T-helper 1 cell treated with Interleukin-12 subunit alpha and Interleukin-12 subunit beta and Interleukin-4 antibody, amounts not matched to agents 30 μg/mL and 1 μg/mL, for 36 hours (primary cell): ENCODE results near the gene EXOC2.
"Not testable (repeated sequence)": the region's sequence is repeated elsewhere in the genome, so short reads cannot be mapped to it uniquely, and the experiment has no call there.

Experiments used
- H3K27ac Mint-ChIP-seq: one replicate; pipeline ENCODE4 v1.8.0; 2021; ENCODE audit warnings: mild to moderate bottlenecking, mixed read lengths
- H3K27me3 Mint-ChIP-seq: one replicate; pipeline ENCODE4 v1.8.0; 2021; ENCODE audit warnings: low read depth, mixed read lengths
- H3K36me3 Mint-ChIP-seq: one replicate; pipeline ENCODE4 v1.8.0; 2021; ENCODE audit warnings: low read depth, mixed read lengths
- H3K4me1 Mint-ChIP-seq: one replicate; pipeline ENCODE4 v1.8.0; 2021; ENCODE audit warnings: low read depth, mixed read lengths
- H3K4me3 Mint-ChIP-seq: one replicate; pipeline ENCODE4 v1.8.0; 2021; ENCODE audit warnings: mild to moderate bottlenecking, moderate library complexity, mixed read lengths
- H3K9me3 Mint-ChIP-seq: one replicate; pipeline ENCODE4 v1.8.0; 2021; ENCODE audit warnings: mixed read lengths

The EXOC2 gene

DNA sequence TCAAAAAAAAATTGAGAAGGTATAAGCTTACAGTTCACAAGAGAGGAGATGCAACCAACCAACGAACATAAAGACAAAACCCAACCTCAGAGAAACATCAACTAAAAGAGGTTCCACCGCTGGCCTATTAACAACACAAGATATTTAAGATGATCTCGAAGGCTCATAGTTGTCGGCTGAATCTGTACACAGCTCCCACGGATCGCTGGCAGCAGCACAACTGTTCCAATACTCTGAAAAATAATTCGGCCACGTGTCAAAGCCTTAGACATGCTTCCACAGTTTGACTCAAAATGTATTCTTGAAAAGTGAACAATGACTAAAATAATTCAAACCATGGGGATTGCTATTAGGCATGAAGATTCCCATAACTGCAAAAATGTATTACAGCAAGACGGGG is 13.7 kb downstream of the EXOC2 start:
- H3K4me1 Mint-ChIP-seq = peaks cover 34% of the 10 kb centered on the region
- H3K27me3 Mint-ChIP-seq = no peaks in the 10 kb centered on the region
- no peak overlapping the region for H3K4me3 Mint-ChIP-seq
- peaks cover 16% of the 10 kb centered on the region for H3K36me3 Mint-ChIP-seq
- H3K27ac Mint-ChIP-seq = no peak overlapping the region
- no peaks in the 10 kb centered on the region for H3K9me3 Mint-ChIP-seq

DNA sequence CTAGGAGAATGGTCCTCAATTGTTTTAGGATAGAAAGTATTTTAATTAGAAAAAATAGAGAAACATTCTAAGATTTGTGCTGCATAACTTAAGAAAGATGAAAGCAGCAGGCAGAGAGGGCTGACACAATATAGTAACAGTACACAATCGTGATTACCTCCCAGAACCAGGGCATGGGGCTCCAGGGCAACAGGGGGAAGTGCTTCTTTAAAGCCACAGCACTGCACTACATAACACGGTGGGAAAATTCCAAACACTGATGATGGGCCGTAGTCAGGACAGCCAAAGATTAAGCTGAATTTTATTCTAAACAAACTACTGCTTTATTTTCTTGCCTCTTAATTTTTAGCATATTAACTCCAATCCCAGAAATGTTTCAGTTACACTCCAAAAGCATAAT is 14.4 kb downstream of the EXOC2 start:
- peaks cover 26% of the 10 kb centered on the region for H3K4me1 Mint-ChIP-seq
- no peak overlapping the region for H3K27ac Mint-ChIP-seq

DNA sequence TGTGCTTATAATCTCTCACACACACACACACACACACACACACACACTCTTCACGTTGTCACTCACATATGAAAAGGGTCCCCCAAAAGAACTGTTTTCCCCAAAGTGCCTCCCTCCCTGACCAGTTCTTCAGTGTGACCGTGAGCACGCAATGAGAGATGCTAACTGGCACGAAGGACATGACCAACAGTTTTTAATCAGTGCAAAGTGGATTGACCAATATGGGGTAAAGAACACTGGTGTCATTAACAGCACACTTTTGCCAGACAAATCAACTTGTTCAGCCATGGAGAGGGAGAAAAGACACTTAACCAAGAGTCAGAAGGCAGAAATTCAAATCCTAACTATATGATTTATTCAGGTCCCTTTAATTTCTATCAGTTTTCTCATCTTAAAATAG is 15.0 kb downstream of the EXOC2 start:
- no peak overlapping the region for H3K27ac Mint-ChIP-seq
- no peaks in the 10 kb centered on the region for H3K9me3 Mint-ChIP-seq
- no peak overlapping the region for H3K4me3 Mint-ChIP-seq
- peaks cover 16% of the 10 kb centered on the region for H3K36me3 Mint-ChIP-seq
- H3K4me1 Mint-ChIP-seq = peaks cover 23% of the 10 kb centered on the region
- H3K27me3 Mint-ChIP-seq = no peaks in the 10 kb centered on the region

More for the DNA sequence above, 14.4 kb downstream of the EXOC2 start:
- H3K36me3 Mint-ChIP-seq = peaks cover 16% of the 10 kb centered on the region
- no peaks in the 10 kb centered on the region for H3K9me3 Mint-ChIP-seq
- no peaks in the 10 kb centered on the region for H3K27me3 Mint-ChIP-seq
- no peak overlapping the region for H3K4me3 Mint-ChIP-seq

DNA sequence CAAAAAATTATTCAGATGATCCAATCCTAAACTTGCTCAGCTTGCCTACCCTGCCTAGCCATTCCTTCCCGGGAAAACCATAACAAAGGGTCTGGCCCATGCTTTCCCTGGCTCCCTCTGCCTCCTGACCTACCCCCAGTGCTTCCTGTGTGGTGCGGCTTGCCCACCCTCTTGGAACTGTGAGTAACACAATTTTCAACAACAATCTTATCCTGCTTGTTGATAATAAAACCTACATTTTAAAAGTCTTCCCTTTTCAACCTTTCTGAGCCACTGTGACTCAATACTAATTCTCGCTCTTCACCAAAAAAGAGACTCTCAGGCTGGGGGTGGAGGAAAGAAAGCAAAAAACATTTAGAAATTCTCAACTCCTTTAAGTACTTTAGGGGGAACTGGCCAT is 18.0 kb downstream of the EXOC2 start:
- peaks cover 12% of the 10 kb centered on the region for H3K4me1 Mint-ChIP-seq
- H3K27me3 Mint-ChIP-seq = no peaks in the 10 kb centered on the region
- no peak overlapping the region for H3K4me3 Mint-ChIP-seq
- peaks cover 17% of the 10 kb centered on the region for H3K36me3 Mint-ChIP-seq
- H3K27ac Mint-ChIP-seq = no peak overlapping the region
- H3K9me3 Mint-ChIP-seq = peaks cover 6% of the 10 kb centered on the region

DNA sequence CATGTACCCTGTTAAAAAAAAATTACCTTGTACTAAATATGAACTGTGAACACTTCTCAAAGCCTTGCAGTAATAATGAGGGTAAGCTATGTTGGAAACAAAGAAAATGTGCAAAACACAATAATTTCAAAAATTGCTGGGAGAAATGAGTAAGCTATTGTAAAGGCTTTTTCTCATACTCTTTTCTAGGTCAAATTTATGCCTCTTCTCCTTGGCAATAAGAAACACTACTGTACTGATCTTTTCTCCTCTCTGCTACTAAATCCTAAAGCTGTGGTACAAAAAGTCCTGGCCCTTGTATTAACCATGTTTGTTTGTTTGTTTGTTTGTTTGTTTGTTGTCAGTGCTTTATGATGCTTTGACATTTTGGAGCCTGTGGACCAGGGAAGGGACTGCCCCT is 18.5 kb downstream of the EXOC2 start:
- H3K36me3 Mint-ChIP-seq = peaks cover 16% of the 10 kb centered on the region
- peaks cover 10% of the 10 kb centered on the region for H3K4me1 Mint-ChIP-seq
- no peak overlapping the region for H3K4me3 Mint-ChIP-seq
- no peak overlapping the region for H3K27ac Mint-ChIP-seq
- no peaks in the 10 kb centered on the region for H3K27me3 Mint-ChIP-seq
- peaks cover 6% of the 10 kb centered on the region for H3K9me3 Mint-ChIP-seq

DNA sequence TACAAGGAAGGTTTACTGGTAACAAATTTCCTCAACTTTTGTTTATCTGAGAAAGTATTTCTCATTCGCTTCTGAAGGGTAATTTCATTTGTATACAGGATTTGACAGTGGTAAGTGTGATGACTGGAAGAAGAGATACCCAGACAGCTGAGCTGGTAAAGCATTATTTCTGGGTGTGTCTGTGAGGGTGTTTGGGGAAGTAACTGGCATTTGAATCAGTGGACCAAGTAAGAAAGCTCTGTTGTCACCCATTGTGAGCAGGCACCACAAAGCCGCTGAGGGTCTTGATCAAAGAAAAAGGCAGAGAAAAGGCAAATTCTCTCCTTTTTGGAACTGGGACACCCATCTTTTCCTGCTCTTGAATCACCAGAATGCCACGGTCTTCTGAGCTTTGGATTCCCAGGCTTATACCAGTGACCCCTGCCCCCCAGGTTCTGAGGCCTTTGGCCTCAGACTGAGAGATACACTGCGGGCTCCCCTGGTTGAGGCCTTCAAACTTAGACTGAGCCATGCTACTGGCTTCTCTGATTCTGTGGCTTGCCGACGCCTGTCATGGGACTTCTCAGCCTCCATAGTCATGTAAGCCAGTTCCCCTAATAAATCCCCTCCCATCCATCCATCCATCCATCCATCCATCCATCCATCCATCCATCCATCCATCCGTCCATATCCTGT is 25.5 kb downstream of the EXOC2 start:
- Mint-ChIP-seq H3K4me3 (no peak overlapping the region), H3K9me3 (peaks cover 13% of the 10 kb centered on the region), H3K27me3 (no peaks in the 10 kb centered on the region), H3K36me3 (peaks cover 17% of the 10 kb centered on the region), H3K4me1 (peaks cover 13% of the 10 kb centered on the region), H3K27ac (no peak overlapping the region)

DNA sequence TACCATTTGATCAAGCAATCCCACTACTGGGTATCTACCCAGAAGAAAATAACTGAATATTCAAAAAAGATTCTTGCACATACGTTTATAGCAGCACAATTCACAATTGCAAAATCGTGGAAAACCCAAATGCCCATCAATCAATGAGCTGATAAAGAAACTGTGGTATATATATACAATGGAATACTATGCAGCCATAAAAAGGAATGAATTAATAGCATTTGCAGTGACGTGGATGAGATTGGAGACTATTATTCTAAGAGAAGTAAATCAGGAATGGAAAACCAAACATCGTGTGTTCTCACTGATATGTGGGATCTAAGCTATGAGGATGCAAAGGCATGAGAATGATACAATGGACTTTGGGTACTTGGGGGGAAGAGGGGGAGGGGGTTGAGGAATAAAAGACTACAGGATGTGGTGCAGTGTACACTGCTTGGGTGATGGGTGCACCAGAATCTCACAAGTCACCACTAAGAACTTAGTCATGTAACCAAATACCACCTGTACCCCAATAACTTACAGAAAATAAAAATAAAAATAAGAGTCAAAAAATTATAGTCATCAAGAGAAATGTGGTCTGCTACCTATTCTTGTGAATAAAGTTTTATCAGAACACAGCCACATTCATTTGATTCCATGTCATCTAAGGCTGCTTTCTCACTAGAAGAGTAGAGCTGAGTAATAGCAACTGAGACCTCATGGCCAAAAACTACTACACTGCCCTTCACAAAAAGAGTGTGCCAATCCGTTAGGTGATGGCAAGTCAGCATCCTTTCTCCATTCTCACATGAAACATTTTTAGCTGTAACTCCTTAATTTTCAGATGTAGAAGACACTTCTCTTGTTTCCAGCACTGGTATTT is 27.3 kb downstream of the EXOC2 start:
- H3K4me3 Mint-ChIP-seq = no peak overlapping the region
- peaks cover 11% of the 10 kb centered on the region for H3K36me3 Mint-ChIP-seq
- H3K27ac Mint-ChIP-seq = no peak overlapping the region
- H3K9me3 Mint-ChIP-seq = peaks cover 7% of the 10 kb centered on the region
- no peaks in the 10 kb centered on the region for H3K27me3 Mint-ChIP-seq
- H3K4me1 Mint-ChIP-seq = peaks cover 25% of the 10 kb centered on the region

DNA sequence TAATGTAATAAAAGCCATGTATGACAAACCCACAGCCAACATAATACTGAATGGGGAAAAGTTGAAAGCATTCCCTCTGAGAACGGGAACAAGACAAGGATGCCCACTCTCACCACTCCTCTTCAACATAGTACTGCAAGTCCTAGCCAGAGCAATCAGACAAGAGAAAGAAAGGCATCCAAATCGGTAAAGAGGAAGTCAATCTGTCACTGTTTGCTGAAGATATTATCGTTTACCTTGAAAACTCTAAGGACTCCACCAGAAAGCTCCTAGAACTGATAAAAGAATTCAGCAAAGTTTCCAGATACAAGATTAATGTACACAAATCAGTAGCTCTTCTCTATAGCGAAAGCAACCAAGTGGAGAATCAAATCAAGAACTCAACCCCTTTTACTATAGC is 29.2 kb downstream of the EXOC2 start:
- Mint-ChIP-seq H3K36me3 (peaks cover 13% of the 10 kb centered on the region), H3K4me1 (peaks cover 36% of the 10 kb centered on the region)
- H3K9me3 Mint-ChIP-seq, H3K4me3 Mint-ChIP-seq, H3K27ac Mint-ChIP-seq, H3K27me3 Mint-ChIP-seq: not testable (repeated sequence)

DNA sequence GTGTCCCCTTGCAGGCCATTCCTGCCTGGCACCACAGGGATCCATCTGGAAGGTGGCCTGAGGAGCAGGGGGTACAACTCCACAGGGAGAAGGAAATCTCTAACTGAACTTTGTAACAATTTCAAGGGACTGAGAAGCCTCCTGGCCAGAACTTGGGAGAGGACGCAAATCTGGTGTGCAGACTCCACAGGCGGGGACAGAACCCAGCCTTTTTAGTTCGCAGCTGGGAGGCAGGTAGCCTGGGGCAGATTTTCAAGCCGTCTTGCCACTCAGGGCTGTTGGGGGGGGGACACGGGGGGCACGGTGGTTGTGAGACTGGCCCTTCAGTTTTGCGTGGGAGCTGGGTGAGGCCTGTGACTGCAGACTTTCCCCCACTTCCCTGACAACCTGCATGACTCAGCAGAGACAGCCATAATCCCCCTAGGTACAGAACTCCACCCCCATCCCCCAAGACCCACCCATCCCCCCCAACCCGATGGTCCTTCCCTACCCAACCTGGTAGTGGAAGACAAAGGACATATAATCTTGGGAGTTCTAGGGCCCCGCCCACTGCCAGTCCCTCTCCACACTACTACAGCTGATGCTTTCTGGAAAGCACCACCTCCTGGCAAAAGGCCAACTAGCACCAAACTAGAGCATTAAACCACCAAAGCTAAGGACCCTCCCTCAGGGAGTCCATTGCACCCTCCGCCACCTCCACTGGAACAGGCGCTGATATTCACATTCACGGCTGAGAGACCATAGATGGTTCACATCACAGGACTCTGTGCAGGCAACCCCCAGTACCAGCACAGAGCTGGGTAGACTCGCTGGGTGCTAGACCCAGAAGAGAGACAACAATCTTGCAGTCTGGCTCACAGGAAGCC is 33.0 kb downstream of the EXOC2 start:
- Mint-ChIP-seq H3K27me3 (no peaks in the 10 kb centered on the region), H3K36me3 (peaks cover 20% of the 10 kb centered on the region), H3K27ac (peak overlapping the region; percentile 18), H3K4me3 (peak overlapping the region; percentile 3), H3K9me3 (peaks cover 3% of the 10 kb centered on the region), H3K4me1 (peaks cover 38% of the 10 kb centered on the region)

DNA sequence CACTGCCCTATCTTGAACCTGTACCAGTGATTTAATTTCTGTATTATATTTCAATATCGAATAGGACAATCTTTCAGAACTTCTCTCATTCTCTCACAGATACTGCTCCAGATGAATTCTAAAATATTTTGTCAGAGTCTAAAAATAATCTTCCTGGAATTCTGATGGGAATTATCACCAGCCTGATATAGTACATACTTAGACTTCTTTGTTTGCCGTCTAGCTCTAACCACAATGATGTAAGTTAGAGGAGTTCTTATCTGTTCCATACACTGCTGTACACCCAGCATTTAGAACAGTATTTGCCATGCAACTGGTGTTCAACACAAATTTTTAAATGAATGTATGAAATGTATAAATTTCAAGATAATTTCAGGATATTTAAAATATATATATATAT is 34.7 kb downstream of the EXOC2 start:
- Mint-ChIP-seq H3K4me1 (peaks cover 32% of the 10 kb centered on the region), H3K27me3 (no peaks in the 10 kb centered on the region), H3K27ac (no peak overlapping the region), H3K9me3 (no peaks in the 10 kb centered on the region), H3K4me3 (no peak overlapping the region), H3K36me3 (peaks cover 23% of the 10 kb centered on the region)

DNA sequence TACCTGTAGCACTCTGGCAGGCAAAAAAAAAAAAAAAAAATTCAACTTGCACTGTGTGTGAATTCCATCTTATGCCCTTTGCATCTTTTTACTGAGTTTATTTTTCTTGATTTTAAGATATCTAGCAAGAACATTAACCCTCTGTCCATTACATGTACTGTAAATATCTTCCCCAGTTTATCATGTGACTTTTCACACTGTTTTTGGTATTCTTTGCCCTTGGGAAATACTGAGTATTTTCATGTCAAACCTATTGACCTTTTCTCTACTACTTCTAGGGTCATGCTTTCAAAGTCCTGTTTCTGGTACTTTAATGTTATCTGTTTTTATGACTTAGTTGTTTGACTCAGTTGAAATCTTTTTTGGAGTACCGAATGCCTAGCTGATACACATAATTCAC is 35.2 kb downstream of the EXOC2 start:
- peaks cover 23% of the 10 kb centered on the region for H3K36me3 Mint-ChIP-seq
- peaks cover 30% of the 10 kb centered on the region for H3K4me1 Mint-ChIP-seq
- H3K4me3 Mint-ChIP-seq = no peak overlapping the region
- H3K9me3 Mint-ChIP-seq = no peaks in the 10 kb centered on the region
- no peaks in the 10 kb centered on the region for H3K27me3 Mint-ChIP-seq
- H3K27ac Mint-ChIP-seq = no peak overlapping the region

DNA sequence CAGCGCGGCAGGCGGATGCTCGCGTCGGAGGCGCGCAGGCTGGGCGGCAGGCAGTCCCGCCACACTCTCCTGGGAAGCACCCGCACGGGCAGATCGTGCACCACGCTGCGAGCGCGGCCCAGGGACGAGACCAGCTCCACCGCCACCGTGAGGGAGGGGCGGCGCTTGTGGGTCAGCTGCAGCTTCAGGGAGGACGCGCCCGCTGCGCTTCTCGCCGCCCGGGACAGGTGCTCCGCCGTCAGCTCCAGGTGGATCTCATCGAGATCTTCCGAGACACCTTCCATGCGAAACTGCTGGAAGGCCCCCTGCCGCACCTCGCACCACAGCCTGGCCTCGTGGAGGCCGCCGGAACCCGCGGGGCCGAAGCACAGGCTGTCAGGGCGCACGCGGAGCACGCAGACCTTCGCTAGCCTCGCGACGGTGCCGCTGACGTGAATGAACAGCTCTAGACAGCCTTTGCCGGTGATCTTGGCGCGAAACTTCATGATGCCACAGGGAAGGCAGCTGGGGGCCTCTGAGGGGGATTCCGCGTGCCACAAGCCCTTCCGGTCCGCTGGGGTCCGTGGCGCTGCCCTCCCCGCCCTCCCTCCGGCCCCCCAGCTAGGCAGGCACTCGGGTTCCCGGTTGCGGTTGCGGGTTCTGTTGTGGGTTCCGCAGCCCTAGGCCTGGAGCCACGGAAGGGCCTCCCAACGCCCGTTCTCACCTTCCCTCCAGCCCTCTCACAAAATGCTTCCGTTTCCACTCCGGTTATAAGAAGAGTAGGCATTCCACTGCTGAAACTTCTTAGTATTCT is 36.3 kb downstream of the EXOC2 start, which contains the start of gene HUS1B:
TSS of gene HUS1B (minus strand) at position 641 of the 793 bp plus-strand sequence. CDS start at position 485, 156 bp downstream.
- Mint-ChIP-seq H3K27me3 (no peaks in the 10 kb centered on the region), H3K4me3 (no peak within 1 kb of the TSS), H3K27ac (no peak within 1 kb of the TSS), H3K4me1 (peaks cover 26% of the 10 kb centered on the region), H3K36me3 (peaks cover 21% of the 10 kb centered on the region), H3K9me3 (no peaks in the 10 kb centered on the region)

DNA sequence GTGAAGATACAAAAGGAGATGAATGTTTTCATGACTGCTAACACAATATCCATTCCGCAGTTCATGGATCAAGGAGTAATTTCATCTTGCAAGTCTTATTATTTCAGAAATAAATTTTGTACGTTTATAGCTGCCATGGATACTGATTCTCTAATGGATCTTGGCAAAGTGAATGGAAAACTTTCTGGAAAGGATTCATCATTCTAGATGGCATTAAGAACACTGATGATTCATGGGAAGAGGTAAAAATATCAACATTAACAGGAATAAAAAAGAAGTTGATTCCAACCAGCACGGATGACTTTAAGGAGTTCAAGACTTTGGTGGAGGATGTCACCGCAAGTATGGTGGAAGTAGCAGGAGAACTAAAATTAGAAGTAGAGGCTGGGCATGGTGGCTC is 38.8 kb downstream of the EXOC2 start:
- no peak overlapping the region for H3K27ac Mint-ChIP-seq
- H3K4me3 Mint-ChIP-seq = no peak overlapping the region
- H3K4me1 Mint-ChIP-seq = peaks cover 6% of the 10 kb centered on the region
- peaks cover 19% of the 10 kb centered on the region for H3K36me3 Mint-ChIP-seq
- no peaks in the 10 kb centered on the region for H3K27me3 Mint-ChIP-seq
- no peaks in the 10 kb centered on the region for H3K9me3 Mint-ChIP-seq

DNA sequence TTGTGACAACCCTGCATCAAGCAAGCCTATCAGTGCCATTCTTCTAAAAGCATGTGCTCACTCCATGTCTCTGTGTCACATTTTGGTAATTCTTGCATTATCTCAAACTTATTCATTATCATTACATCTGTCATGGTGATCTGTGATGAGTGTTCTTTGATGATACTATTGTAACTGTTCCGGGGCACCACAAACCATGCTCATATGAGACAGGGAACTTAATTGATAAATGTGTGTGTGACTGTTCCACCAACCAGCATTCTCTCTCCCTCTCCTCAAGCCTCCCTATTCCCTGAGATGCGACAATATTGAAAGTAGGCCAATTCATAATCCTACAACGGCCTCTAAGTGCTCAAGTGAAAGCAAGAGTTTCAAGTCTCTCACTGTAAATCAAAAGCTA is 40.1 kb downstream of the EXOC2 start:
- H3K27ac Mint-ChIP-seq = no peak overlapping the region
- no peak overlapping the region for H3K4me3 Mint-ChIP-seq
- H3K36me3 Mint-ChIP-seq = peaks cover 18% of the 10 kb centered on the region
- H3K27me3 Mint-ChIP-seq = no peaks in the 10 kb centered on the region
- H3K9me3 Mint-ChIP-seq = no peaks in the 10 kb centered on the region
- H3K4me1 Mint-ChIP-seq = peaks cover 6% of the 10 kb centered on the region
